Measurements from ENCODE around the gene SVOP. TPM values are rescaled to one million over a fixed set of nuclear protein-coding genes. Genes with fewer than 3 reads are reported as not detected.

SVOP gene
- total RNA-seq, 6 experiments from 2014 or later, result not detected

GRCh38 chr12:108888031-108888430 lies 132.8 kb downstream of the SVOP start:
- peak; percentile 73 to 93 (median 89) for DNase-seq
- intact Hi-C loops (cut with DNase I), result no loop called here
- WGBS (ENCODE audit: insufficient coverage, low coverage, low lambda C conversion rate, missing lambda C conversion rate), result 18% methylated on average over 5 of the region's 6 CpGs
- Histone ChIP-seq H3K4me3 (no peak overlapping the region), H3K4me1 (peaks cover 0 to 35% (median 15%) of the 10 kb centered on the region in 4 donors), H3K36me3 (peaks cover 0 to 12% (median 3%) of the 10 kb centered on the region in 4 donors), H3K27me3 (no peaks in the 10 kb centered on the region), H3K27ac (peak overlapping the region in 2 of 3 donors; percentile 66 to 73), H3K9me3 (no peaks in the 10 kb centered on the region)
- TF ChIP-seq POLR2A (IDR thresholded peaks at IDR 0.05) (no peak), CTCF (IDR thresholded peaks at IDR 0.05) (no peak)
- peak; percentile 73 to 83 (median 81) for ATAC-seq

- intact Hi-C loops (cut with DNase I), result no loop called here
- ATAC-seq (peak; percentile 87 to 90 (median 88)), DNase-seq (peak; percentile 70 to 94 (median 81))
- Histone ChIP-seq H3K9me3 (no peaks in the 10 kb centered on the region), H3K36me3 (peaks cover 0 to 8% (median 3%) of the 10 kb centered on the region in 4 donors), H3K4me3 (no peak overlapping the region), H3K27ac (peak overlapping the region in 2 of 3 donors; percentile 66 to 73), H3K4me1 (peaks cover 0 to 37% (median 18%) of the 10 kb centered on the region in 4 donors), H3K27me3 (no peaks in the 10 kb centered on the region)
- WGBS (ENCODE audit: insufficient coverage, low coverage, low lambda C conversion rate, missing lambda C conversion rate), result 25% methylated on average over 7 of the region's 9 CpGs
- TF ChIP-seq CTCF (IDR thresholded peaks at IDR 0.05) (no peak), POLR2A (IDR thresholded peaks at IDR 0.05) (no peak)
Measured at GRCh38 chr12:108886873-108887629, 133.8 kb downstream of the SVOP start.

GRCh38 chr12:108884116-108885012 lies 136.5 kb downstream of the SVOP start:
- peaks cover 0 to 43% (median 22%) of the 10 kb centered on the region in 4 donors for H3K4me1 ChIP-seq
- H3K27me3 ChIP-seq, result no peaks in the 10 kb centered on the region
- 58% methylated on average over 6 of the region's 16 CpGs for WGBS (ENCODE audit: insufficient coverage, low coverage, low lambda C conversion rate, missing lambda C conversion rate)
- intact Hi-C loops (cut with DNase I), result no loop called here
- ATAC-seq (peak in 2 of 4 donors; percentile 6 to 10), DNase-seq (peak; percentile 55 to 63 (median 60))
- peak; percentile 55 to 68 (median 56) for TF ChIP-seq CTCF (IDR thresholded peaks at IDR 0.05)
- no peak for TF ChIP-seq POLR2A (IDR thresholded peaks at IDR 0.05)
- H3K36me3 ChIP-seq, result peaks cover 0 to 1% (median 0%) of the 10 kb centered on the region in 4 donors
- no peaks in the 10 kb centered on the region for H3K9me3 ChIP-seq
- no peak overlapping the region for H3K27ac ChIP-seq
- no peak overlapping the region for H3K4me3 ChIP-seq

GRCh38 chr12:108881953-108882352 lies 138.9 kb downstream of the SVOP start:
- DNase-seq (peak in 1 of 3 donors; percentile 48), ATAC-seq (peak in 1 of 4 donors; percentile 45)
- H3K27ac ChIP-seq, result no peak overlapping the region
- no peaks in the 10 kb centered on the region for H3K36me3 ChIP-seq
- WGBS (ENCODE audit: insufficient coverage, low coverage, low lambda C conversion rate, missing lambda C conversion rate), result 37% methylated on average over 3 of the region's 3 CpGs
- H3K9me3 ChIP-seq, result no peaks in the 10 kb centered on the region
- intact Hi-C loops (cut with DNase I), result no loop called here
- no peaks in the 10 kb centered on the region for H3K27me3 ChIP-seq
- H3K4me1 ChIP-seq, result peaks cover 0 to 30% (median 13%) of the 10 kb centered on the region in 4 donors
- TF ChIP-seq POLR2A (IDR thresholded peaks at IDR 0.05), result no peak
- no peak for TF ChIP-seq CTCF (IDR thresholded peaks at IDR 0.05)
- H3K4me3 ChIP-seq, result no peak overlapping the region
